Endothelial cell of umbilical vein (primary cell): ENCODE measurements around the gene NSUN4. TPM values are rescaled to one million over a fixed set of nuclear protein-coding genes. Genes with fewer than 3 reads are reported as not detected.

Experiments
- BruUV-seq: library from RNA; stranded (reverse); fragments of 400-500 nt; replicated peaks from 2 replicates; lab custom pipeline; 2021; lab: Mats Ljungman, UMichigan
- CTCF ChIA-PET: fragments of 300-600, 350-600 bp; sonication (Branson Sonifier 250); formaldehyde crosslinking; loops from one replicate; lab custom pipeline; 2021; ENCODE audit warnings: antibody characterized with exemption, inconsistent platforms; lab: Charles Lee
- POLR2A ChIA-PET: fragments of 300-600, 350-600 bp; sonication (Branson Sonifier 250); formaldehyde crosslinking; loops from one replicate; lab custom pipeline; 2021; ENCODE audit warnings: antibody characterized with exemption, inconsistent platforms; lab: Charles Lee
- DNase-seq: peaks from one replicate; pipeline ENCODE4 v3.0.0-alpha.2; 2011; ENCODE audit warnings: low read depth, low spot score
- FAIRE-seq: peaks from 2 replicates; lab custom pipeline; 2011; peaks lifted over from hg19 to GRCh38; lab: Jason Lieb, UNC
- H2AFZ ChIP-seq: 2 replicates; pipeline ENCODE4 v1.6.0; 2012; ENCODE audit warnings: low read depth, low read length, control low read depth, inconsistent platforms
- H3K27ac ChIP-seq: 2 replicates; pipeline ENCODE4 v1.5.1; 2011; ENCODE audit warnings: low read depth, mild to moderate bottlenecking, control low read depth, low read length, moderate library complexity; ENCODE audit not compliant: insufficient read depth
- H3K27me3 ChIP-seq, 2 experiments: 2 replicates each; pipeline versions ENCODE4 v1.6.0 to v1.6.1; 2011; ENCODE audit warnings: low read length in 2 of 2, mixed read lengths in 1 of 2; ENCODE audit not compliant: control insufficient read depth in 2 of 2, insufficient read depth in 2 of 2
- H3K36me3 ChIP-seq, 2 experiments: 2 replicates in 1 of 2; 3 replicates in 1 of 2; pipeline ENCODE4 v1.5.1; 2011; ENCODE audit warnings: low read length in 2 of 2, mild to moderate bottlenecking in 1 of 2, moderate library complexity in 1 of 2; ENCODE audit not compliant: control insufficient read depth in 2 of 2, insufficient read depth in 2 of 2; ENCODE audit errors: extremely low read depth in 1 of 2
- H3K4me1 ChIP-seq: 3 replicates; pipeline ENCODE4 v1.5.1; 2011; ENCODE audit warnings: mild to moderate bottlenecking, low read length; ENCODE audit not compliant: control insufficient read depth, insufficient read depth; ENCODE audit errors: extremely low read depth
- H3K4me2 ChIP-seq: 2 replicates; pipeline ENCODE4 v1.6.1; 2011; ENCODE audit warnings: low read length, control low read depth, mixed read lengths; ENCODE audit not compliant: insufficient read depth
- H3K4me3 ChIP-seq, 3 experiments: fragments of 200-600 bp in 1 of 3; sonication (generic), shearing (Covaris generic) in 1 of 3; replicated peaks in 1 of 3; 2 replicates each; pipeline ENCODE4 v1.5.1; 2011 to 2016; ENCODE audit warnings: control low read depth in 3 of 3, low read length in 3 of 3, mild to moderate bottlenecking in 2 of 3, inconsistent platforms in 1 of 3, low read depth in 1 of 3, moderate library complexity in 1 of 3; ENCODE audit not compliant: insufficient read depth in 1 of 3
- H3K79me2 ChIP-seq: 2 replicates; pipeline ENCODE4 v1.6.0; 2012; ENCODE audit warnings: low read length, inconsistent platforms; ENCODE audit not compliant: control insufficient read depth, insufficient read depth
- H3K9ac ChIP-seq: replicated peaks from 2 replicates; pipeline ENCODE3; 2011; ENCODE audit warnings: low read length, control low read depth; ENCODE audit not compliant: insufficient read depth; ENCODE audit errors: extremely low read depth
- H3K9me1 ChIP-seq: replicated peaks from 3 replicates; pipeline ENCODE4 v1.6.0; 2011; ENCODE audit warnings: mild to moderate bottlenecking, low read length; ENCODE audit not compliant: control insufficient read depth, insufficient read depth; ENCODE audit errors: extremely low read depth
- H3K9me3 ChIP-seq: replicated peaks from 2 replicates; pipeline ENCODE4 v1.5.1; 2012; ENCODE audit warnings: low read length, inconsistent platforms; ENCODE audit not compliant: control insufficient read depth, insufficient read depth
- H4K20me1 ChIP-seq: replicated peaks from 2 replicates; pipeline ENCODE3; 2011; ENCODE audit warnings: mild to moderate bottlenecking, low read length; ENCODE audit not compliant: control insufficient read depth, insufficient read depth; ENCODE audit errors: extremely low read depth
- EZH2 ChIP-seq: IDR thresholded peaks from 2 replicates; pipeline ENCODE4 v1.6.1; 2012; ENCODE audit warnings: borderline replicate concordance, low read depth, mild to moderate bottlenecking, moderate library complexity, low read length, inconsistent platforms; ENCODE audit not compliant: severe bottlenecking
- FOS ChIP-seq: IDR thresholded peaks from 2 replicates; pipeline ENCODE4 v1.6.1; 2011; ENCODE audit warnings: mild to moderate bottlenecking, low read length, moderate library complexity, borderline replicate concordance; ENCODE audit not compliant: insufficient read depth
- GATA2 ChIP-seq: IDR thresholded peaks from 2 replicates; pipeline ENCODE4 v1.7.0; 2011; ENCODE audit warnings: low read depth, mild to moderate bottlenecking, moderate library complexity, mixed read lengths, low read length; ENCODE audit not compliant: insufficient read length, insufficient read depth
- JUN ChIP-seq: IDR thresholded peaks from 2 replicates; pipeline ENCODE4 v1.6.1; 2011; ENCODE audit warnings: borderline replicate concordance, low read depth; ENCODE audit not compliant: insufficient read length, insufficient read depth
- MAX ChIP-seq: IDR thresholded peaks from 2 replicates; pipeline ENCODE4 v1.6.1; 2011; ENCODE audit not compliant: insufficient read depth, insufficient read length
- MYC ChIP-seq: IDR thresholded peaks from one replicate; pipeline ENCODE4 v1.6.1; 2011; ENCODE audit warnings: mild to moderate bottlenecking, low read depth, low read length
- POLR2A ChIP-seq: IDR thresholded peaks from 2 replicates; pipeline ENCODE4 v1.6.1; 2012; ENCODE audit warnings: low read depth, mild to moderate bottlenecking, control low read depth, low read length
- POLR2AphosphoS5 ChIP-seq: IDR thresholded peaks from 2 replicates; pipeline ENCODE4 v1.6.1; 2012; ENCODE audit warnings: low read depth, mild to moderate bottlenecking, control low read depth, low read length, moderate library complexity; ENCODE audit not compliant: insufficient read depth
- dilution Hi-C: fragments of 300-500 bp; cut with MboI; formaldehyde crosslinking; loops from one replicate; pipeline ENCODE4 v1.15.0; 2019; ENCODE audit warnings: low sequenced_read_pairs; ENCODE audit not compliant: extremely low pct_ligation_motif_present
- intact Hi-C: fragments of 100-400 bp; cut with micrococcal nuclease; formaldehyde crosslinking; loops from one replicate; pipeline ENCODE4 v1.10.0; 2022
- polyA plus RNA-seq, 4 experiments: library from polyadenylated mRNA; depleted of rRNA in 3 of 4; stranded (reverse) in 3 of 4; unstranded in 1 of 4; fragments of >200 nt; gene quantifications; 2 replicates each; pipeline versions ENCODE4 v1.2.1 to v1.2.3, GENCODE V29; 2011 to 2012; ENCODE audit warnings: missing spikeins in 1 of 4
- total RNA-seq: library from RNA; stranded (reverse); gene quantifications from 2 replicates; pipeline ENCODE4 v1.2.3, GENCODE V29; 2021
- TF ChIP-seq, protein P1 (sequence below), 2 donors: IDR thresholded peaks; 1 replicate in 1 of 2; 2 replicates in 1 of 2; pipeline ENCODE4 v1.5.1; 2011; ENCODE audit warnings: low read length in 2 of 2, mild to moderate bottlenecking in 2 of 2, moderate library complexity in 2 of 2, control low read depth in 1 of 2, inconsistent platforms in 1 of 2, low read depth in 1 of 2; ENCODE audit not compliant: insufficient read depth in 1 of 2; ENCODE audit errors: extremely low read depth in 1 of 2

NSUN4 gene
- total and polyA plus RNA-seq, 2 donors (not counting 3 experiments of a cell fraction or from before 2014, with no cell fraction given), result 21.6 to 23.4 TPM

GRCh38 chr1:46344481-46344880 is 3.9 kb downstream of the NSUN4 start:
- DNase-seq (no peak), FAIRE-seq (no peak)
- TF ChIP-seq POLR2A (no peak), MAX (no peak), JUN (no peak), POLR2AphosphoS5 (no peak), MYC (no peak), EZH2 (no peak), FOS (no peak), GATA2 (no peak)
- TF ChIP-seq, protein P1, sequence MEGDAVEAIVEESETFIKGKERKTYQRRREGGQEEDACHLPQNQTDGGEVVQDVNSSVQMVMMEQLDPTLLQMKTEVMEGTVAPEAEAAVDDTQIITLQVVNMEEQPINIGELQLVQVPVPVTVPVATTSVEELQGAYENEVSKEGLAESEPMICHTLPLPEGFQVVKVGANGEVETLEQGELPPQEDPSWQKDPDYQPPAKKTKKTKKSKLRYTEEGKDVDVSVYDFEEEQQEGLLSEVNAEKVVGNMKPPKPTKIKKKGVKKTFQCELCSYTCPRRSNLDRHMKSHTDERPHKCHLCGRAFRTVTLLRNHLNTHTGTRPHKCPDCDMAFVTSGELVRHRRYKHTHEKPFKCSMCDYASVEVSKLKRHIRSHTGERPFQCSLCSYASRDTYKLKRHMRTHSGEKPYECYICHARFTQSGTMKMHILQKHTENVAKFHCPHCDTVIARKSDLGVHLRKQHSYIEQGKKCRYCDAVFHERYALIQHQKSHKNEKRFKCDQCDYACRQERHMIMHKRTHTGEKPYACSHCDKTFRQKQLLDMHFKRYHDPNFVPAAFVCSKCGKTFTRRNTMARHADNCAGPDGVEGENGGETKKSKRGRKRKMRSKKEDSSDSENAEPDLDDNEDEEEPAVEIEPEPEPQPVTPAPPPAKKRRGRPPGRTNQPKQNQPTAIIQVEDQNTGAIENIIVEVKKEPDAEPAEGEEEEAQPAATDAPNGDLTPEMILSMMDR (IDR thresholded peaks at IDR 0.05; ENCODE audit: extremely low read depth in 1 of 2, insufficient read depth in 1 of 2, low read depth in 1 of 2, low read length in 2 of 2), result no peak
- Histone ChIP-seq H3K4me1 (peaks cover 8% of the 10 kb centered on the region), H2AFZ (no peak overlapping the region), H3K4me2 (no peak overlapping the region), H3K9me3 (no peaks in the 10 kb centered on the region), H3K9ac (no peak overlapping the region), H3K36me3 (peaks cover 5 to 18% of the 10 kb centered on the region in 2 experiments), H3K9me1 (no peaks in the 10 kb centered on the region), H3K27ac (no peak overlapping the region), H3K27me3 (no peaks in the 10 kb centered on the region), H4K20me1 (no peaks in the 10 kb centered on the region), H3K4me3 (no peak overlapping the region), H3K79me2 (peaks cover 24% of the 10 kb centered on the region)
- intact Hi-C loops (loop anchor here (5.0 kb wide), 1 partner anchor 162 kb away; no protein-coding TSS in a partner anchor), dilution Hi-C loops (no loop called here)
- no TSS peak for BruUV-seq
- POLR2A ChIA-PET, result no interaction called here
- CTCF ChIA-PET, result interaction anchor here (0.7 to 0.9 kb wide), 2 partner anchors 11 to 1315 kb away, joined by 3 read pairs; no protein-coding TSS in a partner anchor
